ENCODE results near the gene CDYL2.

Gene CDYL2

DNA sequence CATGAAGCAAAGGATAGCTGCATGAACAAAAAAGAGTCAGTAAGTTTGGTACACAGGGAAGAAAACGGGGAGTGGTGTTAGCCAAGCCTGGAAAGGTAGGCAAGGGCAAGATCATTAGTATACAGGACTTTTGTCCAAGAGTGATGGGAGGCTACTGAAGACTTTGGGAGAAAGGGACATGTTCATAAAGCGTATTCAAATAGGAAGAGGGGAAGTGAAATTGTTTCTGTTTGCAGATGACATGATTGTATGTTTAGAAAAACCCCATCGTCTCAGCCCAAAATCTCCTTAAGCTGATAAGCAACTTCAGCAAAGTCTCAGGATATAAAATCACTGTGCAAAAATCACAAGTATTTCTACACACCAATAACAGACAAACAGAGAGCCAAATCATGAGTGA lies 19.4 kb downstream of the CDYL2 start:
- no peak for TF ChIP-seq POLR2AphosphoS5 (IDR thresholded peaks at IDR 0.05; ENCODE audit: borderline replicate concordance, low read depth, low read length)
- no peak for TF ChIP-seq FOXP2 (optimal IDR thresholded peaks at IDR 0.05; ENCODE audit: control extremely low read depth, extremely low read length, insufficient read depth)
- no peak for TF ChIP-seq EZH2 (IDR thresholded peaks at IDR 0.05)

DNA sequence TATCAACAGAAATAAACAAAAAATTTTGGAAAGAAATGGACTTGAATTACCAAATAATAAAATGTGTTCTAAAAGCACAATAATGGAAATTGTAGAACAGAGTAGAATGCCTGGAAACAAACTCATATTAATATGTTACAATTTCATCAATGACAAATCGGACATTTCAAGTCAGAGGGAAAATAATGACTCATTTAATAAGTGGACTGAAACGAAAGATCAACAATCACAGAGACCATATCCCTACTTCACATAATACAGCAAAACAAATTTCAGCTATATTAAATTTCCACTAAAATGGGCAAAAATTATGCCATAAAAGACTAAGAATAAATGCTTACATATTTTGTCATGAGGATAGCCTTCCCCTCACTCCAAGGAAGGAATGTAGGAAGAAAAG lies 25.7 kb downstream of the CDYL2 start:
- TF ChIP-seq POLR2AphosphoS5 (IDR thresholded peaks at IDR 0.05; ENCODE audit: borderline replicate concordance, low read depth, low read length), result no peak
- TF ChIP-seq EZH2 (IDR thresholded peaks at IDR 0.05), result no peak
- no peak for TF ChIP-seq FOXP2 (optimal IDR thresholded peaks at IDR 0.05; ENCODE audit: control extremely low read depth, extremely low read length, insufficient read depth)
- Histone ChIP-seq H3K36me3 (ENCODE audit: insufficient read depth, low read length) (no peaks in the 10 kb centered on the region), H3K9ac (ENCODE audit: insufficient read length) (no peak overlapping the region), H3K27ac (no peak overlapping the region), H3K4me3 (no peak overlapping the region), H3K9me3 (ENCODE audit: low read depth, low read length) (no peaks in the 10 kb centered on the region)
- no peak for DNase-seq (ENCODE audit: low read depth, low spot score)

More for the DNA sequence above, 19.4 kb downstream of the CDYL2 start:
- no peak for DNase-seq (ENCODE audit: low read depth, low spot score)
- H3K36me3 ChIP-seq (ENCODE audit: insufficient read depth, low read length), result no peaks in the 10 kb centered on the region
- H3K9ac ChIP-seq (ENCODE audit: insufficient read length), result no peak overlapping the region
- H3K9me3 ChIP-seq (ENCODE audit: low read depth, low read length), result no peaks in the 10 kb centered on the region
- H3K27ac ChIP-seq, result no peak overlapping the region
- no peak overlapping the region for H3K4me3 ChIP-seq

DNA sequence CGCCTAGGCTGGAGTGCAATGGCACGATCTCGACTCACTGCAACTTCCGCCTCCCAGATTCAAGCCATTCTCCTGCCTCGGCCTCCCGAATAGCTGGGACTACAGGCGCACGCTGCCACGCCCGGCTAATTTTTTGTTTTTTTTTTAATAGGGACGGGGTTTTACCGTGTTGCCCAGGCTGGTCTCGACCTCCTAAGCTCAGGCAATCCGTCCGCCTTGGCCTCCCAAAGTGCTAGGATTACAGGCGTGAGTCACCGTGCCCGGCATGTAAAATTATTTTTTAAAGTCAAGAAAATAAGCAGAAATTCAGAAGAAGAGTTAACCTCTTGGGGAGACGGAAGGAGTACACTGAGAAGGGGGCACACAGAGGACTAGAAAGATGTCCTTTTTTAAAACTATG lies 27.5 kb downstream of the CDYL2 start:
- TF ChIP-seq FOXP2 (optimal IDR thresholded peaks at IDR 0.05; ENCODE audit: control extremely low read depth, extremely low read length, insufficient read depth), result no peak
- no peak for TF ChIP-seq POLR2AphosphoS5 (IDR thresholded peaks at IDR 0.05; ENCODE audit: borderline replicate concordance, low read depth, low read length)
- TF ChIP-seq EZH2 (IDR thresholded peaks at IDR 0.05), result no peak
- Histone ChIP-seq H3K9ac (ENCODE audit: insufficient read length) (no peak overlapping the region), H3K27ac (no peak overlapping the region), H3K36me3 (ENCODE audit: insufficient read depth, low read length) (no peaks in the 10 kb centered on the region), H3K9me3 (ENCODE audit: low read depth, low read length) (no peaks in the 10 kb centered on the region), H3K4me3 (no peak overlapping the region)
- DNase-seq (ENCODE audit: low read depth, low spot score), result no peak

DNA sequence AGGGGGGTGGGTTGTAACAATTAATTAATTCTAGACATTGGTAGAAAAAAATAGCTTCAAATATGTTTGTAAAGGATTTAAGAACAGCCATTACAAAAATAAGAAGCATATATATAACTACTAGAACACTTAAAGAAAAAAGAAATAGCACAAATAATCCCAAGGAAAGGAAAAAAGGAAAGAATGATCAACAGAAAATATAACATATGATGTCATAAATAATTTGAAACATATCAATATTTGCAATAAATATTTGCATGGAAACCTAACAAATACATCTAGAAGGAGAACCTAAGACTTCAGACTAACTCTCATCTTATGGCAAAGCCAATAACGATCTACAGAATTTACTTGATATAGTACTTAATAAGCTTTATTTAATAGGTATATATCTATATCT lies 28.9 kb downstream of the CDYL2 start:
- Histone ChIP-seq H3K27ac (no peak overlapping the region), H3K4me3 (no peak overlapping the region), H3K36me3 (ENCODE audit: insufficient read depth, low read length) (no peaks in the 10 kb centered on the region), H3K9me3 (ENCODE audit: low read depth, low read length) (no peaks in the 10 kb centered on the region), H3K9ac (ENCODE audit: insufficient read length) (no peak overlapping the region)
- TF ChIP-seq FOXP2 (optimal IDR thresholded peaks at IDR 0.05; ENCODE audit: control extremely low read depth, extremely low read length, insufficient read depth), result no peak
- TF ChIP-seq POLR2AphosphoS5 (IDR thresholded peaks at IDR 0.05; ENCODE audit: borderline replicate concordance, low read depth, low read length), result no peak
- TF ChIP-seq EZH2 (IDR thresholded peaks at IDR 0.05), result no peak
- no peak for DNase-seq (ENCODE audit: low read depth, low spot score)

DNA sequence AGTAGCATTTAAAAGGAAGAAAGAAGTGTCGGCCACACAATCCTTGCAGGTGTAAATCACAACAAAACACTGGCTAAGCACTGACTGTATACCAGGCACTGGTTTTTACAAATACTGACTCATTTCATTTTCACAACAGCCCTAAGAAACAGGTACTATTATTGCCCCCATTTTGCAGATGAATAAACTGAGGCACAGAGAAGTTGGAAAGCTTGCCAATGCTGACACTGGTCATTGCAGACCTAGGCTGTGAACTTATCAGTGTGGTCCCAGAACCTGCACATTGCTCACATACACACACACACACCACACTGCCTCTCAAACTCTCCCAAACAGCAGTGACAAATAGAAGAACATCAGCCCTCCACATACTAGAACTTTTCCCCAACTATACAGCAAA lies 37.6 kb downstream of the CDYL2 start:
- Histone ChIP-seq H3K9me3 (ENCODE audit: low read depth, low read length) (no peaks in the 10 kb centered on the region), H3K27ac (no peak overlapping the region), H3K9ac (ENCODE audit: insufficient read length) (no peak overlapping the region), H3K4me3 (no peak overlapping the region), H3K36me3 (ENCODE audit: insufficient read depth, low read length) (no peaks in the 10 kb centered on the region)
- no peak for DNase-seq (ENCODE audit: low read depth, low spot score)
- TF ChIP-seq POLR2AphosphoS5 (IDR thresholded peaks at IDR 0.05; ENCODE audit: borderline replicate concordance, low read depth, low read length), result no peak
- no peak for TF ChIP-seq EZH2 (IDR thresholded peaks at IDR 0.05)
- TF ChIP-seq FOXP2 (optimal IDR thresholded peaks at IDR 0.05; ENCODE audit: control extremely low read depth, extremely low read length, insufficient read depth), result no peak

DNA sequence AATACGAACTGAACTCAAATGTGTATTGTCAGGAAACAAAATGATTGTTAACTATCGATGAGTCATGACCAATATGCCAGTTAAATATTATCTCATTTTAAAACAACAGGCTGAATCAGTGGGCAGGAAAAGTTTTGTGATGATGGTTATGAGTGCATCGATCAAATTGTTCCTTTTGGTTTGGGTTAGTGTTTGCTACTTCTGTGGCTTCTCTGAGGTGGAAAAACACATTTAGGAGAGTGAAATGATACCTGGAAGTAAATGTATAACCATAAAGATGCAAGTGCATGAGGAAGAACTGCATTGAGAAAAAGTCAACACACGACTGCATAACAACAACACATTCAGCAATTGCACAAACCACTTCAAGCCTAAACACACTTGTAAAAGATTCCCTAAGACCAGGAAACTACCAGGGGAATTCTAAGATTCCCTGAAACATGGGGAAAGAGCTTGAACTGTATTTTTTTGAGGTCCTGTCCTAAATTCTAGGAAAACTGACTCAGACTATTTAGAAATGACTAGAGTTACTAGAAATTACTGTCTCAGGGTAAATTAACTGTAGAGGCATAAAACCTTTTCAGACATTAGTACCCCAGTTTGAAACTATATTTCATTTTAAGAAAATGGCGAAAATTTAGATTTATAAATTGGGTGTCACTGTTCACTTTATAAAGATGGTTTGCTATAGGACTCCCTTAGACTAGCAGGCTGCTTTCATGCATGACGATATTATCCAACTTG lies 44.8 kb downstream of the CDYL2 start:
- TF ChIP-seq EZH2 (IDR thresholded peaks at IDR 0.05), result no peak
- TF ChIP-seq POLR2AphosphoS5 (IDR thresholded peaks at IDR 0.05; ENCODE audit: borderline replicate concordance, low read depth, low read length), result no peak
- TF ChIP-seq FOXP2 (optimal IDR thresholded peaks at IDR 0.05; ENCODE audit: control extremely low read depth, extremely low read length, insufficient read depth), result no peak
- Histone ChIP-seq H3K4me3 (no peak overlapping the region), H3K27ac (no peak overlapping the region), H3K9me3 (ENCODE audit: low read depth, low read length) (no peaks in the 10 kb centered on the region), H3K9ac (ENCODE audit: insufficient read length) (no peak overlapping the region), H3K36me3 (ENCODE audit: insufficient read depth, low read length) (no peaks in the 10 kb centered on the region)
- no peak for DNase-seq (ENCODE audit: low read depth, low spot score)

DNA sequence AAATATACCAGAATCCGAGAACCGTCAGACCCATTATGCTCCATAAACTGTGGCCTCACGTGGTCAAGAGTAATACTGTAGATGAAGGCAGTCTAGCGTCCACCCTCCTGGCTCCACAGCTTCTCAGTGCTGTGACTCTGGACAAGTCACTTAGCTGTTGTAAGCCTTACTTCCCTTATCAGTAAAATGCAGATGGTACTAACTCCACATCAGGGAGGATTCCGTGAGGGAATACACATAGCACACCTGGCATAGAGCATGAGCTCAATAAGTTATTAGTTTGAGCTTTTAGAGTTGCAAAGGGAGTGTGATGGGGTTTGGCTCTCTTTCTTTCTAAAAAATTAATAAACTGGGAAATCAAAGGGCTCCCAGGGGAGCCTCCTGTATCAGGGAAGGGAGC lies 49.9 kb downstream of the CDYL2 start:
- no peak overlapping the region for H3K9ac ChIP-seq (ENCODE audit: insufficient read length)

DNA sequence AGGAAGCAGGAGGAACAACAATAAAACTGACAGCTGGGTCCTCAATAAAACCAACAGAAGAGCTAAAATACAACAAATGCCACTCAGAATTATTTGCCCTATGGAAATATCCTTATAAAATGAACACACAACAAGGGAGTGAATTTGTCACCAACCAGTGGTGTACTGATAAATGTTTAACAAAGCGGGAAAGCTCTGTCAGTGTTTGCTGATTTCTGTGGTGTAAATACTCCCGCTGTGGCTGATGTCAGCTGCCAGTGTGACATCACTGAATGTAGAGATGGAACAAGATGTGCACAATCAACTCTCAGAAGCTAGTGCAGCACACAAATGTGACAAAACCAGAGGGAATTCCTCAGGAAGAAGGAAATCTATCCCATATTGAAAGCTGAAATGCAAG lies 51.9 kb downstream of the CDYL2 start:
- no peaks in the 10 kb centered on the region for H3K36me3 ChIP-seq (ENCODE audit: insufficient read depth, low read length)
- no peak overlapping the region for H3K4me3 ChIP-seq
- no peak for TF ChIP-seq POLR2AphosphoS5 (IDR thresholded peaks at IDR 0.05; ENCODE audit: borderline replicate concordance, low read depth, low read length)
- TF ChIP-seq FOXP2 (optimal IDR thresholded peaks at IDR 0.05; ENCODE audit: control extremely low read depth, extremely low read length, insufficient read depth), result no peak
- no peak for TF ChIP-seq EZH2 (IDR thresholded peaks at IDR 0.05)
- H3K9me3 ChIP-seq (ENCODE audit: low read depth, low read length), result no peaks in the 10 kb centered on the region
- no peak for DNase-seq (ENCODE audit: low read depth, low spot score)
- no peak overlapping the region for H3K27ac ChIP-seq
- no peak overlapping the region for H3K9ac ChIP-seq (ENCODE audit: insufficient read length)

More for the DNA sequence above, 49.9 kb downstream of the CDYL2 start:
- no peaks in the 10 kb centered on the region for H3K36me3 ChIP-seq (ENCODE audit: insufficient read depth, low read length)
- TF ChIP-seq POLR2AphosphoS5 (IDR thresholded peaks at IDR 0.05; ENCODE audit: borderline replicate concordance, low read depth, low read length), result no peak
- TF ChIP-seq EZH2 (IDR thresholded peaks at IDR 0.05), result no peak
- no peak overlapping the region for H3K4me3 ChIP-seq
- H3K27ac ChIP-seq, result no peak overlapping the region
- no peak for DNase-seq (ENCODE audit: low read depth, low spot score)
- H3K9me3 ChIP-seq (ENCODE audit: low read depth, low read length), result no peaks in the 10 kb centered on the region

DNA sequence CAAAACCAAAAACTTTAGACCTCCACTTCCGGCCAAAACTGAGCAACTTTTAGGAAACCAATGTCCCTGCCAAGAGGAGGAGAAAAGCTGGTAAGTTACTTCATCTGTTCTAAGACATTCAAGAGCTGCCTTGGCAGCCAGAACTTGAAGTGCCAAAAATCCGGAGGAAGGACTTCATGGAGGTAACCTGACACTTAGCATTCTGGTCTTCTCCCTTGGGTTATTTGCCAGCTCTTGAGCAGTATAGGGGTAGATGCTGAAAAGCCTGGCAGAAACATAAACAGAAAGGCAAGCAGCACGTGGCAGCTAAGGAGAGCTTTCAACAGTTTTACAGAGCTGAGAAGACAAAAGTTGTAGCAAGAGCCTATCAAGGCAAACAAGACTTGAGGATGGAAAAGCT lies 53.2 kb downstream of the CDYL2 start:
- no peak overlapping the region for H3K27ac ChIP-seq
- no peak overlapping the region for H3K9ac ChIP-seq (ENCODE audit: insufficient read length)
- no peaks in the 10 kb centered on the region for H3K9me3 ChIP-seq (ENCODE audit: low read depth, low read length)
- no peak overlapping the region for H3K4me3 ChIP-seq
- DNase-seq (ENCODE audit: low read depth, low spot score), result no peak
- H3K36me3 ChIP-seq (ENCODE audit: insufficient read depth, low read length), result no peaks in the 10 kb centered on the region
- TF ChIP-seq FOXP2 (optimal IDR thresholded peaks at IDR 0.05; ENCODE audit: control extremely low read depth, extremely low read length, insufficient read depth) (no peak), EZH2 (IDR thresholded peaks at IDR 0.05) (no peak), POLR2AphosphoS5 (IDR thresholded peaks at IDR 0.05; ENCODE audit: borderline replicate concordance, low read depth, low read length) (no peak)
